ENCODE measurements around the gene ALKBH6.

DNA sequence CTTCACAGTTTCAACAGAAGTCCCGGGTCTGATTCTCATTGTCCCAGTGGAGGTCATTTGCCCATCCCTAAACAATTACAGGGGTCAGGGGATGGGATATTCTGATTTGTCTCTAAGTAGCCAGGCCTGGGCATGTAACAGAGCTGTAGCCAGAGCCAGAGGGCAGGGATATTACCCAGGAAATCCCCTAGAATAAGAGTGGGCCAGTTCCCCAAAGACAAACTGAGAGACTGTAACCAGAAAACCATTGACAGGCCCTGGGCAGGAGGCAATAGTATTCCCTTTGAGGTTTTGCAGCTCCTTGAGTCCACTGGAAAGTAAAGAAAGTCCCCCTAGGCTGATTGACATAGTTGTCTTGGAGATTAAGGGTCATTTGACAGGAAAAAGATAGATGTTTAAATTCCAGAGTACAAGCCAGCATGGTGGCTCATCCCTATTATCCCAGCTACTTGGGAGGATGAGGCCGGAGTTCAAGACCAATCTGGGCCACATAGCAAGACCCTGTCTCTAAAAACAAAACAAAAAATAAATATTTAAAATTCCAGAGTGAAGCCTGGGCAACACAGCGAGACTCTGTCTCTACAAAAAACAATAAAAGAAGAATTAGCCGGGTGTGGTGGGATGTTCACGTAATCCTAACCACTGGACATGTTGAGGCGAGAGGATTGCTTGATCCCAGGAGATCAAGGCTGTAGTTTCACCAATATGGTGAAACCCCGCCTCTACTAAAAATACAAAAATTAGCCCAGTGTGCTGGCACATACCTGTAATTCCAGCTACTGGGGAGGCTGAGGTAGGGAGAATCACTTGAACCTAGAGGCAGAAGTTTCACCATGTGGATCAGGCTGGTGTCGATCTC lies 20.9 kb downstream of the ALKBH6 start:
- no peak for TF ChIP-seq CTCF (IDR thresholded peaks at IDR 0.05; ENCODE audit: low read length)
- TF ChIP-seq EZH2 (IDR thresholded peaks at IDR 0.05; ENCODE audit: borderline replicate concordance, low read length): no peak

All from OCI-LY1 (cell line).